GM19240 (cell line): Measurements from ENCODE around the gene SYNGAP1.
A peak's percentile ranks its signal among the peaks of the same experiment; 100 is the strongest.

Experiments used
- DNase-seq: peaks from one replicate; pipeline ENCODE4 v3.0.0; 2011; ENCODE audit warnings: low spot score; ENCODE audit not compliant: insufficient read length

SYNGAP1 gene

DNA sequence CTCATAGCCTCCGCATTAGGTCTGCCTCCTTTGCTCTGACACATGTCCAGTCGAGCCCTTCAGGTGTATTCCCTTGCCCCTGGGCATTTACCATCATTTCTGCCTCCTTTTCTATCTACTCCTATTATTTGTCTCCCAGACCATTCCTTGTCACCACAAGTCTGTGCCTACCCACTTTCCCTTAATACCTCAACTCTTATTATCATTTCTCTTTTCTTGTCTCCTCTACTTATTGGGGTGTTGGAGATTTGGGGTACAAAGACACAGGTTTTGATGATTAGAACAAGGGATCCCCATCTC, 1.4 kb downstream of the SYNGAP1 start:
- DNase-seq = no peak

DNA sequence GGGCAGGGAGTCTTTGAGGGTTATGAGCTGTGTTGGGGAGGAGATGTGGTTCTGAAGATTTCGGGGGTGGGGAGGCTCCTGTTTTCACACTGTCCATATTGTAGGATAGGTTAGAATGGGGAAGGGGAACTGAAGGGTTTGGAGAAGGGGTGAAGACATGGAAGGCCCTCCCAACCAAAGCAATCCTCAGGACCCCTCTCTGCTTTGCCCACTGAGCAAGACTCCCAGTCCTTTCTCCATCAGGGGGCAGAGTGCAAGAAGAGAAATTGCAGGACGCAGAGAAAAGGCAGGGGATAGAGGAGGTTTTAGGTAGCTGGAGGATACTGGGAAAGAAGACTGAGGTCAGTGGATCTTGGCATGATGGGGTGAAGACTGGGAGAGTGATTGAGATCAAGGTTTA, 3.9 kb downstream of the SYNGAP1 start:
- DNase-seq = no peak

GRCh38 chr6:33424855-33425667, 5.2 kb downstream of the SYNGAP1 start:
- DNase-seq = no peak

- DNase-seq = peak; percentile 79
Observed at GRCh38 chr6:33425668-33426577, 6.1 kb downstream of the SYNGAP1 start.

GRCh38 chr6:33426590-33427511, 7.0 kb downstream of the SYNGAP1 start:
- no peak for DNase-seq

DNA sequence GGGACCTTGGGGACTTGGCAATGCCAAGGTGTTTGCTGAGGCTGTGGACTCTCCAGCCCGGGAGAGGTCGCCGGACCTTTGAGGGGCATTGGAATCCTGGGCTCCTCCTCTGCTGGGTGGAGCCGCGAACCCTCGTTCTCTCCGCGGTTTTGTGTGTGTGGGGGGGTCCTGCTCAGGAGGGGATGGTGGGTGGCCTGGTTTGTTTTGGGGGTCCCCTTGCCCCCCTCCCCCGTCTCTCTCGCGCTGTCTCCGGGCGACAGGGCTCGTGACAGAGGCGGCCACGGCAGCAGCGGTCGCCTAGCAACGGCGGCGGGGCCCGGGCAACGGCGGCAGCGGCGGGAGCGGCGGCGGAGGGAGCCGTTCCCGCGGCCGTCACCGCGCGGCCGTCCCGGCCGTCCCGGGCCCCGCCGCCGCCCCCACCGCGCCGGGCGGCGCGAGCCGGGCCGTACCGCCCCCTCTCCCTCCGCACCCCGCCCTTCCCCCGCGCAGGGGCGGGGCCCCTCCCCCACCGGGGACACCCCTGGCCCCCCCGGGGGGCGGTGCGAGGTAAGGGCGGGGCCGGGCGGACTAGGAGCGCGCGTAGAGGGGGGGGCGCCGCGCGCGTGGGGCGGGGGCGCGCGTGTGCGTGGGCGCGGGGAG, 7.8 kb downstream of the SYNGAP1 start:
- DNase-seq = no peak

GRCh38 chr6:33428224-33428965, 8.5 kb downstream of the SYNGAP1 start:
- peak; percentile 73 for DNase-seq

GRCh38 chr6:33428966-33429749, 9.3 kb downstream of the SYNGAP1 start:
- no peak for DNase-seq

GRCh38 chr6:33429750-33430052, 9.8 kb downstream of the SYNGAP1 start:
- DNase-seq = no peak

GRCh38 chr6:33430334-33430733, 10.5 kb downstream of the SYNGAP1 start:
- DNase-seq = no peak

GRCh38 chr6:33430991-33431879, 11.4 kb downstream of the SYNGAP1 start:
- peak; percentile 99 for DNase-seq

DNA sequence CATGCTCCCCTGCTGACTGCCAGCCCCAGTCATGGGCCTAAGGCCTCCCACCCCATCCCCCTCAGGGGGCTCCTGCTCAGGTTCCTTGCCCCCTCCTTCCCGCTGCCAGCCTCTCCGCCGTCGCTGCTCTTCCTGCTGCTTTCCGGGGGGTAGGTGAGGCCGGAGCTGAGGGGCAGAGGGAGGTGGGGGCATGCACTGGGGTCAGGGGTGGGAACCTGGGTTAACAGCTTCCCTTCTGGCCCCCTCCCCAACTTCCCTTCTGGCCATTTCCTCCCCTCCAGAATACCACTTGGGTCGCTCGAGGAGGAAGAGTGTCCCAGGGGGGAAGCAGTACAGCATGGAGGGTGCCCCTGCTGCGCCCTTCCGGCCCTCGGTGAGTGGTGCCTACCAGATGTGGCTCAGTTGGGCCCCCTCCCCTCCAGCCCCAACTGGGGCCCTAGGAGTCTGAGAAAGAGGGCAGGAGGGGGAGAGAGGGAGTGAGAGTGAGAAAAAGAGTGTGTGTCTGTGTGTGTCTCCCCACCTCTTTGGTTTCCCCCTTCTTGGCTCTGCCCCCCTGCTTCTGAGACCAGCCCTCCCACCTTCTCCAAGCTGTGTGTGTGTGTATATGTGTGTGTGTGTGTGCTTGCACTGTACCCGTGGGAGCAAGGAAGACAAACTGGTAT, 12.1 kb downstream of the SYNGAP1 start:
- no peak for DNase-seq

DNA sequence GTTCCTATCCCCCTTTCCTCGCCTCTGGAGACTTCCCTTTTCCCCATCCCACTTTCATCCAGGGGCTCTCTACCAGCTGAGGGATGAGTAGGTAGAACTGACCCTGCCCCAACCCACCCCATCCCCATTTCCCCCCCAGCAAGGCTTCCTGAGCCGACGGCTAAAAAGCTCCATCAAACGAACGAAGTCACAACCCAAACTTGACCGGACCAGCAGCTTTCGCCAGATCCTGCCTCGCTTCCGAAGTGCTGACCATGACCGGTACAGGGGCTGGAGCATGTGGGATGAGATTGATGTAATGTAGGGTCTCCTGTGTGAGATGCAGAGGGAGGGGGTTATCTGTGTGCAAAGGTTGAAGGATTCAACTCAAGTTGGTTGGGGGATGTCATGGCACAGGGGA, 12.7 kb downstream of the SYNGAP1 start:
- DNase-seq = no peak

DNA sequence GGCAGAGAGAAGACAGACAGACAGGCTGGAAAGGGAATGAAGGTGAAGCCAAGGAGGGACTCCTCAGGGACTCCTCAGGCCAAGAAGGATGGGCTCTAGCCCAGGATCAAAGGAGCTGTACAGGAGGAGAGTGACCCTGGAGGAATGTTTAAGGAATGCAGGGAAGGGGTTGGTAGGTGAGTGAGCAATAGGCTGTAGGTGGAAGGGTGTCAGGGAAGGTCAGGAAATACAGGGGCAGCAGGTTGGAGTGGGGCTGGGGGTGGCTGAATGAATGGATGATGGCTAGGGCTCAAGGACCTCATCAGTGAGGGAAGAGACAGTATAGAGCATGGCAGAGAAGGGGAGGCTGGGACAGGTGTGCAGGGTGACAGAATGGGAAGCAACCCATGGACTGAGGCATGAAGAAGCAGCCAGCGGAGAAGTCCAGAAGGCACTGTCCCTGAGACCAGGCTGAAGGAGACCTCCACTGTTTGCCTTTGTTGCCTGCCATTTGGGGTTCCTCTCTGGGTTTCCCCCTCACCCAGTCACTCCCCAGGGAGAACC, 13.2 kb downstream of the SYNGAP1 start:
- no peak for DNase-seq

DNA sequence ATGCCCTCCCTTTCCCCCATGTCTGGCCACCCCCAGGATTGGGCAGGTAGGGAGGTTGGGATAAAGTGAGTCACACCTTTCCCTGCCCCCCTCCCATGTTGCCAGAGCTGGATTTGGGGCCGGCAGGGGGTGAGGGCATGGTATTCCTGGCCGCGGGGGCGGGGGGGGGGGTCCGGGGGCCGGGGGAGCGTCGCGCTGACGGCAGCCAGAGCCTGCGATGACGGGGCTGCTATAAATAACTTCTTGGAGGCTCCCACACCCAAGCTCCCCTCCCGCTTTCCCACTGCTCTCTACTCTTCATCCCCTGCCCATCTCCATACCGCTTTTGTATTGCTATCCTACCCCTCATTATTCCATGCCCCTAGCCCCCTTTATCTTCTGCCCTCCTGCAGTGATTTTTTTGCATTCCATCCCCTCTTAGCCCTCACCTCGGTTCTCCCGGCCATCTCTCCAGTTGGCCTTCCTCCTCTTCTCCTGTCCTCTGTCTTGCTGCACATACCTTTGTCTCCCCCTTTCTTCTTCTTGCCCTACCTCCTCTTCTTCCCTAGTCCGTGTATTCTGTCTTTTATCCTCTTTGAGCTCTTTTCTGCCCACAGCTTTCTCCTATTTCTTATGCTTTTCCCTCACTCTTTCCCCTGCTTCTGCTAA, 13.8 kb downstream of the SYNGAP1 start:
- no peak for DNase-seq

GRCh38 chr6:33434961-33435360, 15.1 kb downstream of the SYNGAP1 start:
- no peak for DNase-seq

DNA sequence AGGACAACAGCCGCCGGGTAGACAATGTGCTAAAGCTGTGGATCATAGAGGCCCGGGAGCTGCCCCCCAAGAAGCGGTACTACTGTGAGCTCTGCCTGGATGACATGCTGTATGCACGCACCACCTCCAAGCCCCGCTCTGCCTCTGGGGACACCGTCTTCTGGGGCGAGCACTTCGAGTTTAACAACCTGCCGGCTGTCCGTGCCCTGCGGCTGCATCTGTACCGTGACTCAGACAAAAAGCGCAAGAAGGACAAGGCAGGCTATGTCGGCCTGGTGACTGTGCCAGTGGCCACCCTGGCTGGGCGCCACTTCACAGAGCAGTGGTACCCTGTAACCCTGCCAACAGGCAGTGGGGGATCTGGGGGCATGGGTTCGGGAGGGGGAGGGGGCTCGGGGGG, 17.8 kb downstream of the SYNGAP1 start:
- DNase-seq = no peak
